Endodermal cell (in vitro differentiated cells): ENCODE measurements around the gene KIF1B. TPM values are rescaled to one million over a fixed set of nuclear protein-coding genes. Genes with fewer than 3 reads are reported as not detected.

Experiments used
- DNase-seq: peaks from one replicate; pipeline ENCODE4 v3.0.0-alpha.2; 2017
- H3K27ac ChIP-seq: 2 replicates; pipeline ENCODE4 v1.5.1; 2013; ENCODE audit warnings: mild to moderate bottlenecking, low read depth, low read length, moderate library complexity
- H3K27me3 ChIP-seq: 2 replicates; pipeline ENCODE4 v1.6.1; 2013; ENCODE audit warnings: mild to moderate bottlenecking, low read length, moderate library complexity; ENCODE audit not compliant: insufficient read depth, control insufficient read depth, poor library complexity, severe bottlenecking
- H3K36me3 ChIP-seq: 2 replicates; pipeline ENCODE4 v1.7.0; 2013; ENCODE audit warnings: mild to moderate bottlenecking, low read length, moderate library complexity; ENCODE audit not compliant: control insufficient read depth, insufficient read depth
- H3K4me1 ChIP-seq: one replicate; pipeline ENCODE4 v1.7.0; 2013; ENCODE audit warnings: low read length; ENCODE audit not compliant: control insufficient read depth, insufficient read depth
- H3K4me3 ChIP-seq: 2 replicates; pipeline ENCODE4 v1.5.1; 2013; ENCODE audit warnings: mild to moderate bottlenecking, low read length, moderate library complexity
- H3K9ac ChIP-seq: 2 replicates; pipeline ENCODE4 v1.6.1; 2013; ENCODE audit warnings: mild to moderate bottlenecking, low read length, moderate library complexity; ENCODE audit not compliant: poor library complexity, severe bottlenecking; ENCODE audit errors: extremely low read depth
- H3K9me3 ChIP-seq: 2 replicates; pipeline ENCODE4 v1.6.1; 2013; ENCODE audit warnings: mild to moderate bottlenecking, low read length, moderate library complexity; ENCODE audit not compliant: control insufficient read depth
- H3K27ac Mint-ChIP-seq: 2 replicates; pipeline ENCODE4 v1.8.0; 2020; ENCODE audit warnings: mixed read lengths
- H3K27me3 Mint-ChIP-seq: 2 replicates; pipeline ENCODE4 v1.8.0; 2021; ENCODE audit warnings: mild to moderate bottlenecking, mixed read lengths; ENCODE audit not compliant: insufficient read depth
- H3K36me3 Mint-ChIP-seq: 2 replicates; pipeline ENCODE4 v1.8.0; 2020; ENCODE audit warnings: low read depth, mixed read lengths
- H3K4me1 Mint-ChIP-seq: 2 replicates; pipeline ENCODE4 v1.8.0; 2020; ENCODE audit warnings: mixed read lengths
- H3K4me3 Mint-ChIP-seq: 2 replicates; pipeline ENCODE4 v1.8.0; 2020; ENCODE audit warnings: mild to moderate bottlenecking, moderate library complexity, mixed read lengths
- H3K9me3 Mint-ChIP-seq: 2 replicates; pipeline ENCODE4 v1.8.0; 2020; ENCODE audit warnings: mild to moderate bottlenecking, mixed read lengths
- CTCF ChIP-seq: fragments of 200-600 bp; sonication (generic); conservative IDR thresholded peaks from 2 replicates; pipeline ENCODE4 v1.5.0; 2021; ENCODE audit warnings: antibody characterized with exemption, mild to moderate bottlenecking
- WGBS, 2 experiments: methylation state at CpG; one replicate each; pipeline versions ENCODE4 v1.1.5 to v1.1.7; 2013; ENCODE audit warnings: missing lambda C conversion rate in 2 of 2, mixed read lengths in 1 of 2; ENCODE audit not compliant: insufficient coverage in 1 of 2, insufficient read length in 1 of 2; 5-methylcytosine and 5-hydroxymethylcytosine counted together
- total RNA-seq, 2 donors: library from RNA; stranded (reverse); fragmentation: NEBNext Ultra II Directional in 1 of 2; extraction: Animal tissue kit (Norgen Biotek cat#: 25700) in 1 of 2; gene quantifications; 2 replicates in 1 of 2; 3 replicates in 1 of 2; pipeline ENCODE4 v1.2.1, GENCODE V29; 2021

Gene KIF1B
- total RNA-seq, 2 donors from 2014 or later = 71.5 to 74.2 TPM

GRCh38 chr1:10291705-10292104 lies 81.3 kb downstream of the KIF1B start:
- no peak overlapping the region for H3K4me3 Mint-ChIP-seq
- 57 to 100% methylated on average over 1 of the region's 1 CpG for WGBS, 2 experiments
- Histone ChIP-seq H3K27me3 (no peaks in the 10 kb centered on the region), H3K36me3 (peaks cover 79% of the 10 kb centered on the region), H3K4me3 (no peak overlapping the region), H3K27ac (no peak overlapping the region), H3K9ac (no peak overlapping the region), H3K9me3 (no peaks in the 10 kb centered on the region), H3K4me1 (peaks cover 5% of the 10 kb centered on the region)
- H3K9me3 Mint-ChIP-seq = no peaks in the 10 kb centered on the region
- H3K27me3 Mint-ChIP-seq = no peaks in the 10 kb centered on the region
- H3K4me1 Mint-ChIP-seq = peaks cover 9% of the 10 kb centered on the region
- no peak for DNase-seq
- H3K36me3 Mint-ChIP-seq = peaks cover 61% of the 10 kb centered on the region
- TF ChIP-seq CTCF = no peak
- peak overlapping the region; percentile 87 for H3K27ac Mint-ChIP-seq

DNA sequence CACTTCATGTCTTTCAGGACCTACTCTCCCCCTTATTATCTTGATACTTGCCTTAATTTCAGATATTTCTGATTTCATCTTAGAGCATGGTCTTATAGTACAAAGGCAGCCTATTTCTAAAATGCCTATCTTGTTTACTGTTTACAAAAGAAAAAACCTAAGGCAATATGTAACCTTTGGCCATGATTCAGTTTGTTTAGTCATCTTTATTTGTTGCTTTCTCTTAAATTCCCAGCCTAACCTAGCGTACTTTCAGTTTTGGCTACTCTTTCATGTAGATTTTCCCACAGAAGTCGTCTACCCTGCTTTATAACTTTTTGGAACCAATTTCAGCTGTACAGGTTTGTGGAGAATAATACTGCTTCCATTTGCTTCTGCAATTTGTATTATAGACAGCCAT lies 81.8 kb downstream of the KIF1B start:
- Histone ChIP-seq H3K4me1 (peaks cover 5% of the 10 kb centered on the region), H3K9me3 (no peaks in the 10 kb centered on the region), H3K4me3 (no peak overlapping the region), H3K36me3 (peaks cover 79% of the 10 kb centered on the region), H3K27me3 (no peaks in the 10 kb centered on the region), H3K27ac (no peak overlapping the region), H3K9ac (no peak overlapping the region)
- WGBS, 2 experiments = 91 to 100% methylated on average over 1 to 2 of the region's 2 CpGs
- Mint-ChIP-seq H3K27me3 (no peaks in the 10 kb centered on the region), H3K36me3 (peaks cover 61% of the 10 kb centered on the region), H3K4me3 (no peak overlapping the region), H3K4me1 (peaks cover 9% of the 10 kb centered on the region), H3K9me3 (no peaks in the 10 kb centered on the region), H3K27ac (peak overlapping the region; percentile 87)
- DNase-seq = no peak
- no peak for TF ChIP-seq CTCF

GRCh38 chr1:10295481-10296085 lies 85.2 kb downstream of the KIF1B start:
- Mint-ChIP-seq H3K27ac (peak overlapping the region; percentile 75), H3K4me1 (peaks cover 9% of the 10 kb centered on the region), H3K36me3 (peaks cover 64% of the 10 kb centered on the region), H3K27me3 (no peaks in the 10 kb centered on the region), H3K9me3 (no peaks in the 10 kb centered on the region), H3K4me3 (no peak overlapping the region)
- H3K4me1 ChIP-seq = peaks cover 5% of the 10 kb centered on the region
- H3K27ac ChIP-seq = peak overlapping the region; percentile 97
- no peak for DNase-seq
- TF ChIP-seq CTCF = no peak
- peaks cover 87% of the 10 kb centered on the region for H3K36me3 ChIP-seq
- H3K9ac ChIP-seq = no peak overlapping the region
- no peaks in the 10 kb centered on the region for H3K9me3 ChIP-seq
- no peak overlapping the region for H3K4me3 ChIP-seq
- WGBS, 2 experiments = 94 to 100% methylated on average over 1 to 6 of the region's 6 CpGs
- H3K27me3 ChIP-seq = no peaks in the 10 kb centered on the region
